22Rv1 (cell line): Measurements from ENCODE around the gene CXCL8.

Experiments
- CTCF ChIP-seq: fragments of 450-650 bp; IDR thresholded peaks from 2 replicates; pipeline ENCODE4 v1.5.1; 2017; ENCODE audit warnings: mild to moderate bottlenecking
- ZFX ChIP-seq: fragments of 450-650 bp; IDR thresholded peaks from 2 replicates; pipeline ENCODE4 v1.6.1; 2017; ENCODE audit warnings: antibody characterized with exemption, borderline replicate concordance

GRCh38 chr4:73788411-73788810, 48.0 kb downstream of the CXCL8 start:
- no peak for TF ChIP-seq CTCF
- TF ChIP-seq ZFX, result no peak
